Measurements from ENCODE around the gene CDH23.

DNA sequence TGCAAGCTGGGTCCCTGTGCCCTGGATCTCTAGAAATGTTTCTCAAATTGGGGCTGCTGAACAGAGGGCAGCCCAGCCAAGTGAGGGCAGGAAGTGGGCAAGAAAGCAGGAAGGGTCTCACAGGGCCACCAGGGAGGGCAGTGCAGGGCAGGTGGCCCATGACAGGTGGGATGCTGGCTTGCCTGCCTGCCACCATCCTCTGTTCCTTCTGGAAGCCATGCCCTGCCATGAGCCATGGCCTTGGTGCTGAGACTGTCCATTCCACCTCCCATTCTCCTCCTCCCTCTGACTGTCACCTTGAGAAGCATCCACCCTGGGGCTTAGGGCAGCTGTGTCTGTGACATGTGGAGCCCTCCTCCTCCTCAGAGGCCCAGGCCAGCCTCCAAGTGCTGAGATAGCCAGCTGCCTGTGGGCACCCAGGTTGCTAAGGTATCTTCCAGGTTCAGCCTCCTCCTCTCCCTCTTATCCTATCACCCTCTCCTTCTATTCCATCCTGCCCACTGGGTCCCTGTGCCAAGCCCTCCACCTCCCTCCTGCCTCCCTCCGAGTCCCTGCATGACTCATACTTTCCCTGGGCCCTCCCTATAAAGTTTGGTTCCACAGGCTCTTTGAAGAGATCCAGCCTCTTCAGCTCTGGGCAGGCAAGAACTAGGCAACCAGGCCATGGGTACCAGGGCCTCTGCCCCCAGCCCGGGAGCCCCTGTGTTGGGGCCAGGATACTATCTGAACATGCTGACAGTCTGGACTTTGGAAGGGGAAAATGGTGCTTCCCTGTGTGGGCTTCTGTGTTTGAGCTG is 375.3 kb downstream of the CDH23 start:
- TF ChIP-seq JUNB (CRISPR knock-in tag; conservative IDR thresholded peaks at IDR 0.05) (peak; percentile 79; the same call in 1 of the 2 replicates), KLF1 (tag; IDR thresholded peaks at IDR 0.05) (no peak), RBM22 (IDR thresholded peaks at IDR 0.05; ENCODE audit: low read depth, low read length, poor library complexity, severe bottlenecking) (no peak), FOXM1 (IDR thresholded peaks at IDR 0.05; ENCODE audit: low read depth) (no peak), FOXM1 (CRISPR knock-in tag; IDR thresholded peaks at IDR 0.05; ENCODE audit: low read depth) (no peak)
- TF ChIP-seq, protein P1, sequence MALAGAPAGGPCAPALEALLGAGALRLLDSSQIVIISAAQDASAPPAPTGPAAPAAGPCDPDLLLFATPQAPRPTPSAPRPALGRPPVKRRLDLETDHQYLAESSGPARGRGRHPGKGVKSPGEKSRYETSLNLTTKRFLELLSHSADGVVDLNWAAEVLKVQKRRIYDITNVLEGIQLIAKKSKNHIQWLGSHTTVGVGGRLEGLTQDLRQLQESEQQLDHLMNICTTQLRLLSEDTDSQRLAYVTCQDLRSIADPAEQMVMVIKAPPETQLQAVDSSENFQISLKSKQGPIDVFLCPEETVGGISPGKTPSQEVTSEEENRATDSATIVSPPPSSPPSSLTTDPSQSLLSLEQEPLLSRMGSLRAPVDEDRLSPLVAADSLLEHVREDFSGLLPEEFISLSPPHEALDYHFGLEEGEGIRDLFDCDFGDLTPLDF (CRISPR knock-in tag; IDR thresholded peaks at IDR 0.05): no peak
